HepG2 (cell line): ENCODE measurements around the gene RPLP2. TPM values are rescaled to one million over a fixed set of nuclear protein-coding genes. Genes with fewer than 3 reads are reported as not detected.

Experiments used
- ATAC-seq: fragments of 200-7000 bp; cut with Tn5 transposase; 3 replicates; pipeline ENCODE4 v1.9.1; 2020; ENCODE audit warnings: mild to moderate bottlenecking, moderate library complexity
- BruUV-seq: library from RNA; stranded (reverse); fragments of 400-500 nt; replicated peaks from 2 replicates; lab custom pipeline; 2021; lab: Mats Ljungman, UMichigan
- CTCF ChIA-PET: fragments of 300-600 bp; formaldehyde crosslinking; extraction: SDS; loops from one replicate; lab custom pipeline; 2021; ENCODE audit warnings: low total read pairs, inconsistent platforms, low intra/inter-chr PET ratio; lab: Yijun Ruan, JAX
- POLR2A ChIA-PET: fragments of 350-600 bp; sonication (Branson Sonifier 250); formaldehyde crosslinking; loops from one replicate; lab custom pipeline; 2020; ENCODE audit warnings: antibody characterized with exemption, inconsistent platforms; lab: Yijun Ruan, JAX
- DNase-seq: peaks from one replicate; pipeline ENCODE4 v3.0.0-alpha.2; 2015; ENCODE audit warnings: low spot score
- FAIRE-seq: peaks from 3 replicates; lab custom pipeline; 2011; peaks lifted over from hg19 to GRCh38; lab: Jason Lieb, UNC
- H2AFZ ChIP-seq: one replicate; pipeline ENCODE4 v1.6.1; 2011; ENCODE audit warnings: low read length, inconsistent platforms
- H3K27ac ChIP-seq: fragments of 300-600 bp; 3 replicates; pipeline ENCODE4 v1.8.0; 2011; ENCODE audit warnings: mixed run types, mild to moderate bottlenecking, mixed read lengths, low read length, inconsistent platforms; ENCODE audit not compliant: insufficient read depth; ENCODE audit errors: extremely low read length
- H3K27me3 ChIP-seq, 2 experiments: fragments of 200-600 bp in 1 of 2; 2 replicates in 1 of 2; 3 replicates in 1 of 2; pipeline versions ENCODE4 v1.6.0 to v1.8.0; 2011; ENCODE audit warnings: low read length in 2 of 2, mild to moderate bottlenecking in 2 of 2, moderate library complexity in 2 of 2, inconsistent platforms in 1 of 2; ENCODE audit not compliant: insufficient read depth in 2 of 2, control insufficient read depth in 1 of 2
- H3K36me3 ChIP-seq, 2 experiments: fragments of 200-600 bp in 1 of 2; replicated peaks in 1 of 2; 2 replicates in 1 of 2; 3 replicates in 1 of 2; pipeline versions ENCODE4 v1.5.1 to v1.8.0; 2011; ENCODE audit warnings: low read length in 2 of 2, inconsistent platforms in 1 of 2; ENCODE audit not compliant: insufficient read depth in 2 of 2, control insufficient read depth in 1 of 2
- H3K4me1 ChIP-seq: 2 replicates; pipeline ENCODE4 v1.5.1; 2012; ENCODE audit warnings: low read length, inconsistent platforms; ENCODE audit not compliant: insufficient read depth
- H3K4me2 ChIP-seq: 2 replicates; pipeline ENCODE4 v1.6.0; 2011; ENCODE audit warnings: low read depth, low read length, inconsistent platforms
- H3K4me3 ChIP-seq, 3 experiments: fragments of 200-600 bp in 1 of 3; sonication (generic), shearing (Covaris generic) in 1 of 3; replicated peaks in 1 of 3; 2 replicates each; pipeline ENCODE4 v1.5.1; 2011 to 2016; ENCODE audit warnings: low read length in 3 of 3, inconsistent platforms in 2 of 3, low read depth in 2 of 3, mild to moderate bottlenecking in 2 of 3, control low read depth in 1 of 3, mixed read lengths in 1 of 3; ENCODE audit not compliant: insufficient read depth in 1 of 3
- H3K79me2 ChIP-seq: one replicate; pipeline ENCODE4 v1.6.1; 2011; ENCODE audit warnings: low read length, inconsistent platforms; ENCODE audit not compliant: insufficient read depth
- H3K9ac ChIP-seq: 2 replicates; pipeline ENCODE4 v1.6.0; 2011; ENCODE audit warnings: mild to moderate bottlenecking, low read depth, low read length, inconsistent platforms; ENCODE audit not compliant: insufficient read depth
- H3K9me3 ChIP-seq: 2 replicates; pipeline ENCODE4 v1.5.1; 2012; ENCODE audit warnings: mild to moderate bottlenecking, low read length
- H4K20me1 ChIP-seq: 2 replicates; pipeline ENCODE4 v1.6.0; 2011; ENCODE audit warnings: inconsistent platforms, mild to moderate bottlenecking, low read length, moderate library complexity; ENCODE audit not compliant: insufficient read depth
- AGO2 ChIP-seq: fragments of 200-400 bp; formaldehyde crosslinking; optimal IDR thresholded peaks from 2 replicates; pipeline ENCODE3; 2017; ENCODE audit warnings: mild to moderate bottlenecking, low read depth, low read length, moderate library complexity
- CCDC6 ChIP-seq: sonication (generic); formaldehyde crosslinking; IDR thresholded peaks from 2 replicates; pipeline ENCODE4 v1.8.1; 2022; ENCODE audit warnings: mild to moderate bottlenecking, missing genetic modification reagents, moderate library complexity
- ETS1 ChIP-seq: sonication (generic); formaldehyde crosslinking; IDR thresholded peaks from 2 replicates; pipeline ENCODE4 v1.4.0; 2020; ENCODE audit warnings: missing genetic modification reagents
- RNF219 ChIP-seq: sonication (generic); formaldehyde crosslinking; IDR thresholded peaks from 2 replicates; pipeline ENCODE4 v1.5.0; 2020; ENCODE audit warnings: mild to moderate bottlenecking, missing genetic modification reagents
- SIX1 ChIP-seq: sonication (generic); formaldehyde crosslinking; IDR thresholded peaks from 2 replicates; pipeline ENCODE4 v1.4.0; 2020; ENCODE audit warnings: missing genetic modification reagents, borderline replicate concordance
- TBX3 ChIP-seq: fragments of 450-650 bp; IDR thresholded peaks from 2 replicates; pipeline ENCODE4 v1.6.1; 2017; ENCODE audit warnings: antibody characterized with exemption, mild to moderate bottlenecking, inconsistent platforms, borderline replicate concordance
- THRA ChIP-seq: sonication (generic); formaldehyde crosslinking; IDR thresholded peaks from 2 replicates; pipeline ENCODE4 v1.4.0; 2020; ENCODE audit warnings: missing genetic modification reagents, borderline replicate concordance
- ZFY ChIP-seq: sonication (generic); formaldehyde crosslinking; IDR thresholded peaks from 2 replicates; pipeline ENCODE4 v1.4.0; 2020; ENCODE audit warnings: missing genetic modification reagents
- ZNF121 ChIP-seq: sonication (generic); formaldehyde crosslinking; IDR thresholded peaks from 2 replicates; pipeline ENCODE4 v1.5.0; 2020; ENCODE audit warnings: mild to moderate bottlenecking, missing genetic modification reagents
- ZNF274 ChIP-seq: sonication (generic); formaldehyde crosslinking; IDR thresholded peaks from 2 replicates; pipeline ENCODE4 v1.5.1; 2020; ENCODE audit warnings: mild to moderate bottlenecking, missing genetic modification reagents
- ZNF3 ChIP-seq: IDR thresholded peaks from 2 replicates; pipeline ENCODE4 v1.7.0; 2017; ENCODE audit warnings: inconsistent platforms
- ZNF335 ChIP-seq: sonication (generic); formaldehyde crosslinking; IDR thresholded peaks from 2 replicates; pipeline ENCODE4 v1.4.0; 2020; ENCODE audit warnings: missing genetic modification reagents
- ZNF672 ChIP-seq: sonication (generic); formaldehyde crosslinking; IDR thresholded peaks from 2 replicates; pipeline ENCODE4 v1.8.1; 2022; ENCODE audit warnings: missing genetic modification reagents
- ZNF703 ChIP-seq: sonication (generic); formaldehyde crosslinking; IDR thresholded peaks from 2 replicates; pipeline ENCODE4 v1.5.1; 2020; ENCODE audit warnings: missing genetic modification reagents, mild to moderate bottlenecking, moderate library complexity, borderline replicate concordance
- WGBS: methylation state at CpG from one replicate; pipeline ENCODE4 v1.1.6; 2017; ENCODE audit warnings: low lambda C conversion rate; 5-methylcytosine and 5-hydroxymethylcytosine counted together
- in situ Hi-C: cut with HindIII; loops from 2 replicates; pipeline ENCODE4 v1.10.0; 2017; ENCODE audit warnings: low pct_unique_long_range_greater_than_20kb; ENCODE audit not compliant: extremely low pct_ligation_motif_present
- intact Hi-C: fragments of 100-400 bp; cut with micrococcal nuclease; formaldehyde crosslinking; loops from one replicate; pipeline ENCODE4 v1.10.0; 2022; ENCODE audit not compliant: unreplicated experiment
- polyA plus RNA-seq, 8 experiments: library from polyadenylated mRNA; depleted of rRNA in 3 of 8; stranded (reverse) in 7 of 8; unstranded in 1 of 8; fragments of >200 nt; fragmentation: Illumina TruSeq in 4 of 8; extraction: Trizol in 4 of 8; gene quantifications; 2 replicates each; pipeline versions ENCODE4 v1.2.1 to v1.2.3, GENCODE V29; 2011 to 2016; ENCODE audit warnings: low read depth in 4 of 8, missing spikeins in 1 of 8, mixed read lengths in 1 of 8; ENCODE audit not compliant: insufficient read depth in 1 of 8
- total RNA-seq, 5 experiments: library from RNA; depleted of rRNA; stranded (reverse); fragments of >200 nt; fragmentation: Illumina TruSeq; extraction: Trizol; gene quantifications; 2 replicates each; pipeline ENCODE4 v1.2.3, GENCODE V29; 2016; ENCODE audit warnings: low read depth in 1 of 5

The RPLP2 gene
- total and polyA plus RNA-seq, 2 of the 13 experiments (the other 11 are each of a cell fraction or from before 2014, with no cell fraction given): 978 to 2,106 TPM

GRCh38 chr11:852762-853161 lies 43.0 kb downstream of the RPLP2 start:
- ChIA-PET CTCF (no interaction called here), POLR2A (no interaction called here)
- TF ChIP-seq ZNF3 (CRISPR knock-in tag) (no peak), AGO2 (peak; percentile 37)
- no peaks in the 10 kb centered on the region; the same call in 1 of the 2 replicates for H4K20me1 ChIP-seq
- no peak overlapping the region for H3K4me2 ChIP-seq
- no TSS peak for BruUV-seq
- no peaks in the 10 kb centered on the region for H3K79me2 ChIP-seq
- H3K27me3 ChIP-seq: no peaks in the 10 kb centered on the region
- no peaks in the 10 kb centered on the region for H3K4me1 ChIP-seq
- no peak for DNase-seq
- no peaks in the 10 kb centered on the region for H3K9me3 ChIP-seq
- H2AFZ ChIP-seq: no peak overlapping the region
- intact Hi-C loops (no loop called here), in situ Hi-C loops (no loop called here)
- no peak for ATAC-seq
- no peak for FAIRE-seq
- WGBS: 93% methylated on average over 9 of the region's 15 CpGs
- no peak overlapping the region for H3K27ac ChIP-seq
- no peak overlapping the region for H3K4me3 ChIP-seq
- no peak overlapping the region for H3K9ac ChIP-seq
- H3K36me3 ChIP-seq: no peaks in the 10 kb centered on the region; a peak in 2 of 5 replicates

GRCh38 chr11:853682-854448 lies 44.1 kb downstream of the RPLP2 start:
- no TSS peak for BruUV-seq
- CTCF ChIA-PET: no interaction called here
- no peaks in the 10 kb centered on the region for H3K79me2 ChIP-seq
- H2AFZ ChIP-seq: no peak overlapping the region
- H3K9ac ChIP-seq: no peak overlapping the region
- no peaks in the 10 kb centered on the region; the same call in 1 of the 2 replicates for H4K20me1 ChIP-seq
- H3K27ac ChIP-seq: no peak overlapping the region
- DNase-seq (no peak), FAIRE-seq (no peak), ATAC-seq (no peak)
- TF ChIP-seq ETS1: no peak
- TF ChIP-seq THRA: no peak
- no peak for TF ChIP-seq ZNF672 (CRISPR knock-in tag)
- no peak for TF ChIP-seq TBX3
- no peak for TF ChIP-seq CCDC6 (CRISPR knock-in tag)
- no peak for TF ChIP-seq ZFY (CRISPR knock-in tag)
- no peak for TF ChIP-seq ZNF335 (CRISPR knock-in tag)
- TF ChIP-seq SIX1 (CRISPR knock-in tag): no peak
- TF ChIP-seq ZNF703: no peak
- no peak for TF ChIP-seq RNF219 (CRISPR knock-in tag)
- TF ChIP-seq ZNF274 (CRISPR knock-in tag): no peak
- no peak for TF ChIP-seq ZNF121 (CRISPR knock-in tag)
- H3K9me3 ChIP-seq: no peaks in the 10 kb centered on the region
- H3K4me2 ChIP-seq: no peak overlapping the region
- 97% methylated on average over 12 of the region's 27 CpGs for WGBS
- H3K27me3 ChIP-seq: no peaks in the 10 kb centered on the region
- no peak overlapping the region for H3K4me3 ChIP-seq
- intact Hi-C loops (no loop called here), in situ Hi-C loops (no loop called here)
- H3K4me1 ChIP-seq: no peaks in the 10 kb centered on the region
- no peaks in the 10 kb centered on the region; a peak in 2 of 5 replicates for H3K36me3 ChIP-seq
- POLR2A ChIA-PET: interaction anchor here (1.7 kb wide), 1 partner anchor 28 kb away, joined by 4 read pairs; no protein-coding TSS in a partner anchor
